HG03196 (cell line): ENCODE data around the gene DSCAM.

ENCODE experiments used
- ATAC-seq: cut with Tn5 transposase; IDR thresholded peaks from one replicate; pipeline ENCODE4 v1.9.1; 2021; ENCODE audit not compliant: unreplicated experiment

DSCAM gene

GRCh38 chr21:40707656-40708244 is 139.2 kb downstream of the DSCAM start:
- ATAC-seq: no peak

- no peak for ATAC-seq
Observed at GRCh38 chr21:40706806-40707655, 139.9 kb downstream of the DSCAM start.

- ATAC-seq: no peak
Observed at GRCh38 chr21:40706176-40706575, 140.8 kb downstream of the DSCAM start.

- no peak for ATAC-seq
Observed at GRCh38 chr21:40704141-40704540, 142.8 kb downstream of the DSCAM start.

GRCh38 chr21:40699366-40699765 is 147.6 kb downstream of the DSCAM start:
- ATAC-seq: no peak

- ATAC-seq: no peak
Observed at GRCh38 chr21:40696246-40696645, 150.7 kb downstream of the DSCAM start.

GRCh38 chr21:40689840-40690360 is 157.1 kb downstream of the DSCAM start:
- ATAC-seq: no peak

GRCh38 chr21:40689217-40689616 is 157.7 kb downstream of the DSCAM start:
- no peak for ATAC-seq

- ATAC-seq: no peak
Observed at GRCh38 chr21:40688106-40688864, 158.7 kb downstream of the DSCAM start.

- no peak for ATAC-seq
Observed at GRCh38 chr21:40687625-40688024, 159.3 kb downstream of the DSCAM start.

- ATAC-seq: no peak
Observed at GRCh38 chr21:40686526-40686925, 160.4 kb downstream of the DSCAM start.

GRCh38 chr21:40685141-40685540 is 161.8 kb downstream of the DSCAM start:
- no peak for ATAC-seq

GRCh38 chr21:40684726-40685125 is 162.2 kb downstream of the DSCAM start:
- ATAC-seq: no peak

- ATAC-seq: no peak
Observed at GRCh38 chr21:40683349-40683748, 163.6 kb downstream of the DSCAM start.

GRCh38 chr21:40681164-40681859 is 165.6 kb downstream of the DSCAM start:
- no peak for ATAC-seq

- ATAC-seq: no peak
Observed at GRCh38 chr21:40680311-40680710, 166.6 kb downstream of the DSCAM start.

- ATAC-seq: no peak
Observed at GRCh38 chr21:40678681-40679284, 168.2 kb downstream of the DSCAM start.

GRCh38 chr21:40675017-40675416 is 171.9 kb downstream of the DSCAM start:
- no peak for ATAC-seq

GRCh38 chr21:40672602-40673001 is 174.4 kb downstream of the DSCAM start:
- ATAC-seq: no peak

- ATAC-seq: no peak
Observed at GRCh38 chr21:40671716-40672115, 175.2 kb downstream of the DSCAM start.
